ENCODE measurements around the gene ABCA10.
"Not testable (repeated sequence)": the region's sequence is repeated elsewhere in the genome, so short reads cannot be mapped to it uniquely, and the experiment has no call there.

The ABCA10 gene
- 0.94 to 2.0 reads per million in 2 donors for total RNA-seq

- DNase-seq: no peak
Measured at GRCh38 chr17:69228576-69228975, at the start of gene ABCA10. ABCA10 (minus strand) TSS chr17:69228824; CDS start chr17:69225358, 3,466 bp downstream.

- DNase-seq: not testable (repeated sequence)
Measured at GRCh38 chr17:69276279-69276678, 47.7 kb upstream of the ABCA10 start.

- DNase-seq: no peak
Measured at GRCh38 chr17:69275751-69276150, 47.1 kb upstream of the ABCA10 start.

- no peak for DNase-seq
Measured at GRCh38 chr17:69271023-69271422, 42.4 kb upstream of the ABCA10 start.

- DNase-seq: no peak
Measured at GRCh38 chr17:69269131-69269998, 40.7 kb upstream of the ABCA10 start.

- no peak for DNase-seq
Measured at GRCh38 chr17:69268543-69269014, 40.0 kb upstream of the ABCA10 start.

GRCh38 chr17:69267219-69267618 lies 38.6 kb upstream of the ABCA10 start:
- DNase-seq: no peak

GRCh38 chr17:69265873-69266272 lies 37.2 kb upstream of the ABCA10 start:
- no peak for DNase-seq

GRCh38 chr17:69254187-69254586 lies 25.6 kb upstream of the ABCA10 start:
- DNase-seq: no peak

GRCh38 chr17:69250641-69251040 lies 22.0 kb upstream of the ABCA10 start:
- no peak for DNase-seq

- peak in 1 of 5 experiments; percentile 36 for DNase-seq
Measured at GRCh38 chr17:69246726-69247375, 18.2 kb upstream of the ABCA10 start.

GRCh38 chr17:69246202-69246601 lies 17.6 kb upstream of the ABCA10 start:
- DNase-seq: no peak

- no peak for DNase-seq
Measured at GRCh38 chr17:69245617-69246016, 17.0 kb upstream of the ABCA10 start.

- no peak for DNase-seq
Measured at GRCh38 chr17:69239611-69240600, 11.3 kb upstream of the ABCA10 start.

- DNase-seq: no peak
Measured at GRCh38 chr17:69236946-69237345, 8.3 kb upstream of the ABCA10 start.

GRCh38 chr17:69236464-69236863 lies 7.8 kb upstream of the ABCA10 start:
- no peak for DNase-seq

- DNase-seq: peak in 4 of 5 experiments; percentile 3 to 70 (median 12)
Measured at GRCh38 chr17:69235338-69236058, 6.9 kb upstream of the ABCA10 start.

GRCh38 chr17:69232650-69233049 lies 4.0 kb upstream of the ABCA10 start:
- no peak for DNase-seq

- no peak for DNase-seq
Measured at GRCh38 chr17:69231521-69231920, 2.9 kb upstream of the ABCA10 start.

GRCh38 chr17:69230939-69231338 lies 2.3 kb upstream of the ABCA10 start:
- DNase-seq: no peak

GRCh38 chr17:69228018-69228417 lies 606 bp downstream of the ABCA10 start:
- no peak for DNase-seq

GRCh38 chr17:69227541-69227940 lies 1.1 kb downstream of the ABCA10 start:
- peak in 1 of 5 experiments; percentile 25 for DNase-seq

Data from T-helper 2 cell (primary cell).